ENCODE results near the gene ADK. TPM values are rescaled to one million over a fixed set of nuclear protein-coding genes. Genes with fewer than 3 reads are reported as not detected.

The ADK gene
- total and polyA plus RNA-seq, 2 experiments from 2014 or later = 39.9 to 53.0 TPM

DNA sequence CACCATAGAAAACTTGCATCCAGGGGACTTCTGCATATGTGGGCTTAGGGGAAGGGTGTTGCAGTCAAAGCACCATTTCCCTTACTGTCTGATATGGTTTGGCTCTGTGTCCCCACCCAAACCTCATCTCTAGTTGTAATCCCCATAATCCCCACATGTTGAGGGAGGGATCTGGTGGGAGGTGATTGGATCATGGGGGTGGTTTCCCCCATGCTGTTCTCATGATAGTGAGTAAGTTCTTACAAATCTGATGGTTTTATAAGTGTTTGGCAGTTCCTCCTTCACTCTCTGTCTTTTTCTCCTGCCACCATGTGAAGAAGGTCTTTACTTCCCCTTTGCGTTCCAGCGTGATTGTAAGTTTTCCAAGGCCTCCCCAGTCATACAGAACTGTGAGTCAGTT, 177.4 kb downstream of the ADK start (continued):
- TF ChIP-seq ZNF462 (CRISPR knock-in tag; IDR thresholded peaks at IDR 0.05) = no peak
- TF ChIP-seq, protein P1, sequence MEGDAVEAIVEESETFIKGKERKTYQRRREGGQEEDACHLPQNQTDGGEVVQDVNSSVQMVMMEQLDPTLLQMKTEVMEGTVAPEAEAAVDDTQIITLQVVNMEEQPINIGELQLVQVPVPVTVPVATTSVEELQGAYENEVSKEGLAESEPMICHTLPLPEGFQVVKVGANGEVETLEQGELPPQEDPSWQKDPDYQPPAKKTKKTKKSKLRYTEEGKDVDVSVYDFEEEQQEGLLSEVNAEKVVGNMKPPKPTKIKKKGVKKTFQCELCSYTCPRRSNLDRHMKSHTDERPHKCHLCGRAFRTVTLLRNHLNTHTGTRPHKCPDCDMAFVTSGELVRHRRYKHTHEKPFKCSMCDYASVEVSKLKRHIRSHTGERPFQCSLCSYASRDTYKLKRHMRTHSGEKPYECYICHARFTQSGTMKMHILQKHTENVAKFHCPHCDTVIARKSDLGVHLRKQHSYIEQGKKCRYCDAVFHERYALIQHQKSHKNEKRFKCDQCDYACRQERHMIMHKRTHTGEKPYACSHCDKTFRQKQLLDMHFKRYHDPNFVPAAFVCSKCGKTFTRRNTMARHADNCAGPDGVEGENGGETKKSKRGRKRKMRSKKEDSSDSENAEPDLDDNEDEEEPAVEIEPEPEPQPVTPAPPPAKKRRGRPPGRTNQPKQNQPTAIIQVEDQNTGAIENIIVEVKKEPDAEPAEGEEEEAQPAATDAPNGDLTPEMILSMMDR (conservative IDR thresholded peaks at IDR 0.05; ENCODE audit: low read depth in 2 of 2) = no peak

DNA sequence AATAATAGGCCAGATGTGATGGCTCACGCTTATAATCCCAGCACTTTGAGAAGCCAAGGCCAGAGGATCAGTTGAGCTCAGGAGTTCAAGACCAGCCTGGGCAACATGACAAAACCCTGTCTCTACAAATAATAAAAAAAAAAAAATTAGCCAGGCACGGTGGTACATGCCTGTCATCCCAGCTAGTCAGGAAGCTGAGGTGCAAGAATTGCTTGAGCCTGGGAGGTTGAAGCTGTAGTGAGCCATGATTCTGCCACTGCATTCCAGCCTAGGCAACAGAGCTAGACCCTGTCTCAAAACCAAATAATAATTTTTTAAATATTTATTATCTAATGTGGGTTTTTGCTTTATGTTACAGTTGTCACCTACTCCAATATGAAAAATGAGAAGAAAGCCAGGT, 178.9 kb downstream of the ADK start:
- H3K4me2 ChIP-seq = no peak overlapping the region
- no peaks in the 10 kb centered on the region for H3K36me3 ChIP-seq (ENCODE audit: insufficient read depth)
- Mint-ChIP-seq H3K4me1 (no peaks in the 10 kb centered on the region), H3K9me3 (peaks cover 4% of the 10 kb centered on the region; the same call in 1 of the 3 replicates), H3K27ac (no peak overlapping the region), H3K4me3 (no peak overlapping the region), H3K36me3 (ENCODE audit: low read depth) (peaks cover 14% of the 10 kb centered on the region; the same call in 2 of the 3 replicates), H3K27me3 (ENCODE audit: insufficient read depth, low read depth, poor library complexity) (peaks cover 4% of the 10 kb centered on the region)
- no peaks in the 10 kb centered on the region for H3F3A ChIP-seq (replicated peaks; ENCODE audit: low read depth)
- TF ChIP-seq EZH2 (IDR thresholded peaks at IDR 0.05; ENCODE audit: low read depth, unreplicated experiment) = no peak
- no peak overlapping the region for H3K27ac ChIP-seq (ENCODE audit: low read depth)
- peaks cover 4% of the 10 kb centered on the region; the same call in 1 of the 2 replicates for H3K9me2 ChIP-seq (ENCODE audit: insufficient read depth)
- ATAC-seq = no peak
- H3K4me3 ChIP-seq = no peak overlapping the region
- no peaks in the 10 kb centered on the region for H4K20me1 ChIP-seq (replicated peaks; ENCODE audit: insufficient read depth)
- no peaks in the 10 kb centered on the region for H3K4me1 ChIP-seq (ENCODE audit: insufficient read depth)
- H3K79me2 ChIP-seq (replicated peaks; ENCODE audit: insufficient read depth) = peaks cover 10% of the 10 kb centered on the region
- no peak overlapping the region for H2AFZ ChIP-seq
- no peak for DNase-seq (ENCODE audit: low spot score)
- H3K27me3 ChIP-seq (ENCODE audit: insufficient read depth) = no peaks in the 10 kb centered on the region
